GM18951 (cell line): ENCODE data around the gene RAB9A.

ENCODE experiments used
- POLR2A ChIP-seq: IDR thresholded peaks from 4 replicates; pipeline ENCODE4 v1.6.1; 2011; ENCODE audit warnings: mild to moderate bottlenecking; ENCODE audit not compliant: insufficient read length, insufficient read depth; ENCODE audit errors: extremely low read depth
- in situ Hi-C: fragments of 300-500 bp; cut with MboI; formaldehyde crosslinking; loops from one replicate; pipeline ENCODE4 v1.12.0; 2022; ENCODE audit warnings: low sequenced_read_pairs, mixed read lengths, inconsistent platforms; ENCODE audit not compliant: unreplicated experiment

Gene RAB9A

DNA sequence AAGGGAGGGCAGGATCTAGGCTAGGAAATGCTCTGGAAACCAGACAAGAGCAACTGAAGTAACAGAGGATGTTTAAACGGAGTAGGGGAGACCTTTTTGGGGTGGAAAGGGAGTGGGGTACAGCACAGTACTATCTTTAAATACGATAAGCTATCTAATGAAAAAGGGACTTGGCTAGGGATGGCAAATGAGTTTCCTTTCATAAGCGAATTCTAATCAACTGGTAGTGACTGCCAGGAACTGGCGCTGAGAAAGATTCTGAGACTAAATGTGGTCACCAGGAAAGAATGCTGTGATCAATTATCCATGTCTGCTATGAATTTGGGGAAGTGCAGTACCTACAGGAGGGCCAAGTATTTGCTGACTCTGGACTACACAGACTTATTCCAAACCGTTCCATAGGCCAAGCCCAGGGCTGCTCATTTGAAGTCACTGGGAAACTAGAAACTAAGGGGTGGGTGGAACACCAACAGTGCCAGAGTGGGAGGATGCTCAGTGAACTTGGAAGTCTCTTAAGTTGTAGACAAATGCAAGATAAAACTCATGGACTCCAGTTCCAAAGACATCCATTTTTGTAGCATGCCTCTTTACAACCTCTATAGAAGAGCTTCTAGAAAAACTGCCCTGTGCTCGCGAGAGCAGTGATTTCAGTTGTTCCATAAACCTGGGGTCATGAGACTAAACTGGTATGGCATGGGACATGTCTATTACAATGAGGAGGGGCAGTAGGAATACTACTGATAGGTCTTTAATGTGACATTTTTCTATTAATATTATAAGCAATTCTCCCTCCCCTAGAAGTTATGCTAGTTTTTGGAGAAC lies 43.5 kb downstream of the RAB9A start:
- no peak for TF ChIP-seq POLR2A
- in situ Hi-C loops: no loop called here

DNA sequence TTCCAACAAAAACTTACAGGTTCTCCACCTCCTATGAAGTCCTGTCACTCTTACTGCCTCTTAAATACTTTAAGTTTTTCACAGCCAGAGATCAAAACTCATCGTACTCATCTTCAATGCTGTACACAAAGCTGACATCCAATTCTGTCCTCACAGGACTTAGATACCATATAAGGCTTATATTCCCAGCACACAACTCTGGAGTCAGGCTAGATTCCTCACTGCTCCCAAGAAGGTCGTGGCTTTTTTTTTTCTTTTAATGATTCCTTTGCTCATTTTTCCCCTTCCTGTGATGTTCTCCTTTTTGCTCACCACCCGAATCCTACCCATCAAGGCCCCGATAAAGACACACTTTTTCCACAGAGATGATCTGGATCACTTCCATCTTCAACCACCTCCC lies 44.6 kb downstream of the RAB9A start:
- in situ Hi-C loops: no loop called here
- TF ChIP-seq POLR2A: no peak

DNA sequence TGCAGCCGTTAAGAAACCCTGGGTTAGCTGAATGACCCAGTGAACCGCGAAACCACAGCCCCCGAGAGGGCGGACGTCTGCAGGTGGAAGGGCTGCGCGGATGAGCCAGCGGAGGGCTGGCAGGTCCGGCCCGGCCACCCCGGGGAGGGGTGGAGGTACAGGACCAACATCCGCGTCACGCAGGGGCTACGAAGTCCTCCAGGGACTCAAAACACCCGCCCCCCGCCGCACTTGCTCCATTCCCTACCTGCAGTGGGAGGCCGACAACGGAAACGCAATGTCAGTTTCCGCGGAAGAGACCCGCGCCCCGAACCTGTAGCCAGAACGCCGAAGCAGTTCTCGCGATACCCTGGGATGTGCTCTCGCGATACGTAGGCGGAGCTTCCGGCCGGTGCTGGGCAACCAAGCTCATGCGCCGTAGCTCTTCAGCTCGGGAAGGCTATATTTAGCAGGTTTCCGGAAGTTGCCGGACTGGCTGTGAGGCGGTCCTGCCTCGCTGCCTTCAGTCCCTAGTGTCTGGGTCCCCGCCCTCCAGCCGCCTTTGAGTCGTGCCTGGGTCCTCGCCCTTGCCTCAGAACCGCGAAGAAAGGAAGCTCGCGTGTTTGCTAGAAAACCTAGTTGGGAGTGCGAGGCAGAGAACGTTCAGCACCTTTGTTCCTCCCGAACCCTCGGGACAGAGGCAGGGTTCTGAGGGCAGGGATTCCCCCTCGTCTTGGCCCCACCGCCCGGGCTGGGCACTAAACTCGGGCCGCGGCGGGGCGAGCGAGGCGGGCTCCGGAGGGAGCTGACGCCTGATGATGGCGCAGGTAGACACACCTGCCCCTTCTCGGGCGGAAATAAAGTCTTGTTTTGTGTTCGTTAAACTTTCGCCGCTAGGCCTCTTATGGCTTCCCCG lies 45.6 kb downstream of the RAB9A start, which contains the start of the genes OFD1 and TRAPPC2:
TSS of gene OFD1 (plus strand) at position 471 of the 895 bp plus-strand sequence. CDS start at position 795, 324 bp downstream.
TSS of gene TRAPPC2 (minus strand) at position 343 of the 895 bp plus-strand sequence. CDS start 14,657 bp downstream, outside the sequence.
- peak; percentile 84 for TF ChIP-seq POLR2A
- in situ Hi-C loops: no loop called here

DNA sequence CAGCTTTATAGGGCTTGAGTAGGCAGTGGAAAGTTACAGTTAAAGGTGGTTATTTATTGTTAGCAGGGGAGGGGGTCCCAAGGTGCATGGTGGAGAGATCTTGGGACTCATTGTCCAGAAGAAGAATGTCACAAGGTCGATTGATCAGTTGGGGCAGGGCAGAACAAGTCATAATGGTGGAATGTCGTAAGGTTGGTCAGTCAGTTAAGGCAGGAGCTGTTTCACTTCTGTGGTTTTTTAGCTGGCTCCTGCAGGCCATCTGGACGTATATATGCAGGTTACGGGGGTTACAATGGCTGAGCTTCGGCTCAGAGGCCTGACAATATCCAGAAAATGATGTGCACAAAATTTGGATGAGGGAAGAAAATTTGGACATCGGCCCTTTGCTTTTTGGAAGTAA lies 52.8 kb downstream of the RAB9A start:
- in situ Hi-C loops: no loop called here
- TF ChIP-seq POLR2A: no peak

DNA sequence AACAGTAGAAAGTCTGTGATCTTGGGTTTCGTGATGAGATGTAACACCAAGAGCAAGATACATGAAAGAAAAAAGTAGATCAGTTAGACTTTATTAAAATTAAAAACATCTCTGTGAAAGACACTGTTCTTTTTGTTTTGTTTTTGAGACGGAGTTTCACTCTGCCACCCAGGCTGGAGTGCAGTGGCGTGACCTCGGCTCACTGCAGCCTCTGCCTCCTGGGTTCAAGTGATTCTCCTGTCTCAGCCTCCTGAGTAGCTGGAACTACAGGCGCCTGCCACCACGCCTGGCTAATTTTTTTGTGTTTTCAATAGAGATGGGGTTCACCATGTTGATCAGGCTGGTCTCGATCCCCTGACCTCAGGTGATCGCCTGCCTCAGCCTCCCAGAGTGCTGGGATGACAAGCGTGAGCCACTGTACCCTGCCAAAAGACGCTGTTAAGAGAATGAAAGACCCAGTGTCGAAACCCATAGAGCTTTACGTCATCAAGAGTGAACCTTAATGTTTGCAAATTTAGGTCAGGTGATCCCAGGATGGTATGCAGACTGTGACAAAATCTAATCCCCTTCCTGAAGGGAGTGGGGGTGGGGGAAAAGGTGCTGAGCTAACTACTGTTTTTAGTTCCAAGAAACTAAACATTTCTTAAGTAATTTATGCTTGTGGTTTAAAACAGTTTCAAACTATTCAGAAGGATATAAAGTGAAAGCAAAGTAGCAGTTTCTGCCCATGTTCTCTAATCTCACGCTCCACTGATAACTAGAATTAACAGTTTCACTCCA lies 53.7 kb downstream of the RAB9A start:
- in situ Hi-C loops: no loop called here
- no peak for TF ChIP-seq POLR2A

DNA sequence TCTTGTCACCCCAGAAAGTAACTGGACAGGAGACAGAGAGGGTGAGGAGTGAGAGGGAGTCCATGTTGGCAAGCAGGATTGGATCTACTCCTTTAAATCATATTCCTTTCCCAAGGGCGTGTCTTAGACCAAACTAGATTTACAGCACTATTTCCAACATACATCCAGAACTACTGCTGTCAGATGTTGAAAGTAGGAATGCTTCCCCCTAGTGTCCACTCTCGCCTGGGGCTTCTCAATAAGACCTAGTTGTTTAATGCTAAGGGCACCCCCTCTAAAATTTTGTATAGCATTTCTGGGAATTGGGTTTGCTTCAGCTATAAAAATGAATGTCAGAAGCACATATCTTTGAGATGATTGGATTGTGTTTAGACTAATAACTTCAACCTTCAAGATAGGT lies 58.9 kb downstream of the RAB9A start:
- TF ChIP-seq POLR2A: no peak
- in situ Hi-C loops: loop anchor here (5.0 kb wide), 1 partner anchor 86 kb away; no protein-coding TSS in a partner anchor

DNA sequence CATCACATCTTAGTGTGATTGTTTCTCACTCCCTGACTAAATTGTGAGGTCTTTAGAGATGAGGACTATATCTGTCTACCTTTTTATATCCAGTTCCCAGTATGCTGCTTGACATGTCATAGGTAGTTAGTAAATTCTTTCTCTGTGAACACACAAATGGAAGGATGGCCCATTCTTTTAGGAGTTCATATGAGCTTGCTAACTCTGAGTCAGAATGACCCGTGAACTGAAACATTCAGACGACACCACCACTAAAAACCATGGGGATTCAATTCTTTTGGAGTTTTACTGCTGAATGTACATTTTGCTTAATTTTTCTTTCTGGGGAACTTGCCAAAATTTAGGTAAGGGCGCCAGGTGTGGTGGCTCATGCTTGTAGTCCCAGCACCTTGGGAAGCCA lies 59.6 kb downstream of the RAB9A start:
- no peak for TF ChIP-seq POLR2A
- in situ Hi-C loops: loop anchor here (5.0 kb wide), 1 partner anchor 86 kb away; no protein-coding TSS in a partner anchor

DNA sequence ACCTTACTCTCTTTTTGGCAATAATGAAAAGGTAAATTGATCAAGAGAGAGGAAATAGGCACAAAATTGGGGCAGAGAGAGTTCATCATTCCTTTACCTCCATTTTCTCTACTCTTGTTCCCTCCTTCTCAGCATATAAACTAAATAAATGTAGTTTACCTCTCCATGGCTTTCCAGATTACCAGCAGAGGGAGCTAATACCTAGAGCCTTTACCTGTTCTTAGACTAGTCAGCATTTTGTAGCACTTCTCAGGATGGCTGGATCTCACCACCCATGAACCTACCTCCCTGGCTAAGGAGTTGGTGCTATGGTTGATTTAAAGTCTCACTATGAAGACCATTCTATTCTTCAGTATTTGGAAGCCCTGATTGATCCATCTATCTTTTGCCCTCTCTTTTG lies 61.3 kb downstream of the RAB9A start:
- TF ChIP-seq POLR2A: no peak
- in situ Hi-C loops: no loop called here

DNA sequence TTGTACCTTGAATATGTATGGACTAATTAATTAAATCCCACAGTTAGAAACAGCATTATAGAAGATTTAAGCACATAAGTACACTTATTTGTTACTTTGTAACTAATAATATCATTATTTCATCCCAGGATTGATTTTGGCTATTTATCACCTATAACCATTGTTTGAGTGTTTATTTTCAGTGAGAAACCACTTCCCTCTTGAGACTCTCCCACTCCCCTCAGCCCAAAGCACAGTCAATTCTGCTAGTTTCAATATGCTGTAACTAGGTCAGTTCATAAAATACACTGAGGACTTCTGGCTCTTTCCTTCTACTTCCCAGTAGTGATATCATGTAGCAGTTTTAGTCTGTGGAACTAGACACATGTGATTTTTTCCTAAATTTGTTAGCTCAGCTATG lies 61.9 kb downstream of the RAB9A start:
- in situ Hi-C loops: no loop called here
- TF ChIP-seq POLR2A: no peak

DNA sequence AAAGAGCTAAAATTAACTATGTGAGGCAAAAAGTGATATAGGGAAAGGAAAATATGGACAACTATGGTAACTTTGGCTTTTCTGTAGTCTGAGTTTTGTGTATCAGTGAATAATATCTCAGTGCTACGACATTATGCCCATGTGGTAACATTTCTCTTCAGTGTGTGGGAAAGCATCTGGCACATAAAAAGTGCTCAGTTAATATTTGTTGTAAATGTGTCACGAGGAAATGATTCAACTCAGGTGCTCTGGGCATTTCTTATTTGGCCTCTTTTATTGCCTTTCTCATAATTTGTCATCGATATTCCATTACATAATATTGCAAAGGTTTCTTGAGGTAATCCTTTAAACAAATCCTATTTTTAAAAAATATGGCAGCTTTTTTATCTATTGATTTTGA lies 63.2 kb downstream of the RAB9A start:
- no peak for TF ChIP-seq POLR2A
- in situ Hi-C loops: no loop called here

DNA sequence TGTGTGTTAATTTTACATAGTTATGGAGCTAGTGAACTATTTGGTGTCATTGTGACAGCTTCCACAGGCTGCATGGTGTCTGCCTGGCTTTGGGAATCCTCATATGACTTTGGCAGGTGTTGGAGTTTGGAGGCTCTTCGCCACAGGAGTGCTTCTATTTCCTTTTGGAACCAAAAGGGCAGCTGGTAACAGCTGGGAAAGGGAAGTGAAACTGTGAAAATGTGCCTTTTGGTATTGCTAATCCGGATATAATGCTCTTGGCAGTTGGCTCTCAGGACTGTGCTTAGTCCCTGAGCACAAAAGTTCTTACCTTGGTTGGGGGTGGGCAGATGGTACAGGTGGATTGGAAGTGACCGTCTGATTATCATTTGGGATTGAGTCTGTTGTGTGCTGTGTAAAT lies 63.7 kb downstream of the RAB9A start:
- no peak for TF ChIP-seq POLR2A
- in situ Hi-C loops: no loop called here

DNA sequence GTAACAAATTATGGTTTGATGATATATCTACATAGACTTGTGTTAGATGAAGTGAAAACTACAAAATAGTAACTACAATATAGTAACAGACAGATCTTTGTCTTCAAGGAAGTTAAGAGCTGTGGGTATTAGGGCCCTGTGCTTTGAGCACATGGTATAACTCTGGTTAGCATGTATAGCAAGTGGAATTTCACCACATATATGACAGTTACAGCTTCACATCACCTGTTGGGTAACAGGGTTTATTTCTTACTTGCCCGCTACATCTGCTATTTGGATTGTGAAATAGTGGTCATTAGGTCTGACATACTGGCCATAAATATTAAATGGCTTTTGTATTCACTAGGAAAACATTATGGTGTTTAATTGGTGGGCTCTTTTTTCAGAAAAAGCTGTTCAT lies 65.8 kb downstream of the RAB9A start:
- in situ Hi-C loops: no loop called here
- TF ChIP-seq POLR2A: no peak

DNA sequence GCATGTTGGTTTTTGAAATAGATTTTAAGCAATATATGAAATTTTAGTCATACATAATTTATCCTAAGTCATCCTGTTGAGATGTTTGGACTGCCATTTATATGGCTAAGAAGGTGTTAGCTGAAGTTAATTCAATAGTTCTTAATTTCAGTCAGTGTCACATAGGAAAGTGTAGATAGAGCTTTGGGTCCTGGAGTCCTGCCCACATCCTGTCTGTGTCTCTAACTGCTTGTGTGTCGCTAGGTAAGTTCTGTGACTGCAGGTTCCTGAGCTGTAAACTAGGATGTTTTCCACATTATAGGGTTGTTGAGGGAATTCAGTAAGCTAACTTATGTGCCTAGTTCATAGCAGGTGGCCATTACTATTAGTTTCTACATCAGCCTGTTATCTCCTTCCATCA lies 66.3 kb downstream of the RAB9A start:
- in situ Hi-C loops: no loop called here
- TF ChIP-seq POLR2A: no peak
